Stimulated activated CD4-positive, alpha-beta T cell treated with anti-CD3 and anti-CD28 coated beads, Interleukin-1b, Interleukin-23, amount 100 ng/mL, for 48 hours (primary cell): ENCODE data around the gene VSTM2B.

Source experiments
- DNase-seq: peaks from one replicate; pipeline ENCODE4 v3.0.0-alpha.2; 2020

Gene VSTM2B

GRCh38 chr19:29571181-29571580 lies 45.4 kb downstream of the VSTM2B start:
- no peak for DNase-seq

- DNase-seq = no peak
Observed at GRCh38 chr19:29573486-29573885, 47.7 kb downstream of the VSTM2B start.

GRCh38 chr19:29574510-29574909 lies 48.7 kb downstream of the VSTM2B start:
- no peak for DNase-seq

- peak; percentile 14 for DNase-seq
Observed at GRCh38 chr19:29576046-29576606, 50.3 kb downstream of the VSTM2B start.

GRCh38 chr19:29576761-29577648 lies 51.2 kb downstream of the VSTM2B start:
- peak; percentile 52 for DNase-seq

- DNase-seq = no peak
Observed at GRCh38 chr19:29577649-29577963, 51.8 kb downstream of the VSTM2B start.

DNA sequence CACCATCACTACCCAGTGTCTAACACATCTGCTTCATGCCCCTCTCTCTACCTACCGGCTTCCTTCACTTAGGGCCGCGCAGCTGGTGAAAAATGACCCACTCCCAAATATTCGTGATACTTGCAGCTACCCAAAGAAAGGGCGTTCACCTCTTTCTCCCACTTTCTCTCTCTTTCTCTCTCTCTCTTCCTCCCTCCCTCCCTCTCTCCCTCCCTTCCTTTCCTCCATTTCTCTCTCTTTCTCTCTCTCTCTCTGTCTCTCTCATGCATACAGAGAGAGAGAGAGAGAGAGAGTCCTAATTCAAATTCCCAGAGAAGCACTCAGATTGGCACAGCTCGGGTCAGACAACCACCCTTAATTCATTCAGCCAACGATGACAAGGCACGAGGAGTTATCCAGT lies 52.6 kb downstream of the VSTM2B start:
- DNase-seq = no peak

GRCh38 chr19:29579308-29579910 lies 53.6 kb downstream of the VSTM2B start:
- no peak for DNase-seq

DNA sequence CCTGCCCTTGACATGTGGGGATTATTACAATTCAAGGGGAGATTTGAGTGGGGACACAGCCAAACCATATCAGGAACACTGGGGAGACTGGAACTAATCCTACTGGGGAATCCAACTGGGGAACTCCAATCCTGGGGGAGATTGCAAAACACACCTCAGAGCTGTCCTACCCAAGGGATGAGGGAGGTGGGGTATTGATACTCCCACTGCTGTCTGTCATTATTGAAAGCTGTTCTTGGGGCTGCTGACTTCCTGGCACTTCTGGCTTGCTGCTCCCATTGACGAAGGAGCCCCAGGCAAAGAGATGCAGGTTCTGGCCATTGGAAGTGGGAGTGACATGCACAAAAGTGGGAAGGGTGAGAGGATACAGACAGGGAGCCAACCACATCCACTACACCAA lies 55.6 kb downstream of the VSTM2B start:
- no peak for DNase-seq

GRCh38 chr19:29583196-29583999 lies 57.6 kb downstream of the VSTM2B start:
- no peak for DNase-seq

GRCh38 chr19:29586401-29586800 lies 60.6 kb downstream of the VSTM2B start:
- no peak for DNase-seq

DNA sequence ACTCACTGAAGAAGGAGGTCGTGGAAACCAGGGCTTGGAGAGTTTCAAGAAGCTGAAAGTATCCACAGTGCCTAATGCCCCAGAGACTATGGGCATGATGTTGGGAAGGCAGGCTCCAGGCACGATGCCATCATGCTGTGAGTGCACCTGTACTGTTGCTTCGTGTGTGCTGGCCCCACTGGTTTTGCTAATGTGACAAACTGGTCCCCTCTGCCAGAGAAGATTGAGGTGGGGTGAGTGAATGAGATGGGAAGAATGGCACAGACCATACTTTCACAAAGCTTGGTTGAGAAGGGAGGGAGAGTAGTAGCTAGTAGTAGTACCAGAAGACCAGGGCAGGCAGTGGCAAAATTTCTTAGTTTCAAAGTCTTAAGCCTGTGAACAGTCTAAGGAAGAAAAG lies 61.3 kb downstream of the VSTM2B start:
- DNase-seq = no peak

GRCh38 chr19:29587518-29587986 lies 61.8 kb downstream of the VSTM2B start:
- DNase-seq = peak; percentile 83

- DNase-seq = no peak
Observed at GRCh38 chr19:29588095-29588494, 62.3 kb downstream of the VSTM2B start.

DNA sequence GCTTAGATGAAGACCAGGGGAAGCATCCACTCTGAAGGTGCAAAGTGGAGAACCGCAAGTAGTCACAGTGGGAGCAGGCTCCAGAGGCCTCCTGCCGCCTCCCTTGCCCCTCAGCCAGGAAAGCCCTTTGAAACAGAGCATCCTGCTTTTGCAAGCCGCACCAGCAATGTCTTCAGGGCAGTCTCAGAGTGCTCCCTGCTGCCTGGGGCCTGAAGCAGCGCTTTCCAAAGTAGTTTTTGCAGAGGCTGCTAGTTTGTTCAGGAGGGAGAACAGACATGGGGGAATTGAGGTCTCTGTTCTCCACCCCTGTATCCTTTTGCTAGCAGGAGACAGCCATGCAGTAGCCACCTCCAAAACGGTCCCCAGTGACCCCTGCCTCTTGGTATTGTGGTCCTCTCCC lies 64.5 kb downstream of the VSTM2B start:
- no peak for DNase-seq

DNA sequence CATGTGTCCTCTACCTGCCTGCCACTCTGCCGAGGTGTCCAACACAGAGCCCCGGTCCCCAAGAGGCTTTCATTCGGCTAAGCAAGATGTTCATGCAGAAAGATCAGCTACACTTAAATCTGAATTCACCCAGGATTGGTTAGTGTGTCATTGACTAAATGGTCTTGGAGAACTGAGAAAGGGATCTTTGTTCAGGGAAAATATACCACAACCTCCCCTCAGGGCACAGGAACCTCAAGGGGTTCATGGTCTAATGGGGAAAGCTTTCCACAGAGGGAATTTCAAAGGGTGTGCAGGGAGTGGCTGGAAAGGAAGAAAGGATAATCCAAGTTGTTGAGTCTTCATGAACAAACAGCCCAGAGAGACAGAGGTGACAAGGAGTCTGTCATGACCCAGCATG lies 65.9 kb downstream of the VSTM2B start:
- DNase-seq = no peak

DNA sequence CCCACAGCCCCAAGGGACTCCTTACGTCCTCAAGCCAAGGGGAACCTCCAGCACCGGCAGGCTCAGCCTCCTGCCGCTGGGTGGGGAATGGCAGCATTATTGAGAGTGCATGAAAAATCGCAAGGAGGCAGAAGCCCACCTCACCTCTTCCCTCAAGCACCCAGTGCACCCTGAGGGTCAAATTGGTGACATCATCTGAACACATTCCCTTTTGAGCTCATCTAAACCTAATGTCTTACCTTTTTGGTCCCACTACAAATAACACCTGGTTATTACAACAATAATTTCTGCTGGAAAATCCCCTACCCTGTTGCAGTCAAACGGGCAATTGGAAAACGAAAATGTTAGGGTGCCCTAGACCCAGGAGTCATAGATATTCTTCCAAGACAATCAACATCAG lies 68.1 kb downstream of the VSTM2B start:
- no peak for DNase-seq

- DNase-seq = no peak
Observed at GRCh38 chr19:29596080-29596727, 70.4 kb downstream of the VSTM2B start.

- no peak for DNase-seq
Observed at GRCh38 chr19:29596885-29597525, 71.2 kb downstream of the VSTM2B start.

DNA sequence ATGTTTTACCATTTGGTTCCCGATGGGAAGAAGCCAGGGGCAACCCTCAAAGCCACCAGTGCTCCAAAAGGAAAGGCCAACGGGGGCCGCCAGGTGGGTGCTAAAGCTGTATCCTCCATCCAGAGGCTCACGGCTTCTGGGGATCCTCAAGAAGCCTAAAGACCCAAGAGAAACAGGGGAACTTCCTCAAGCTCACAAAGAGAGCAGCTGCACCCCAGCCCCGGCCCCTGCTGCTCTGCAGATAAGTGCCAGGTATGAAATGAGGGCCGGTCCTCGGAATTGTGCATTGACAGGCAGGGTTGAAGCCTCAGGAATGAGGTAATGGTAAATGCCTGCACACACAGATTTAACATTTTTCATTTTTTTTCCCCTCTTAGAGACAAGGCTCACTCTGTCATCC lies 72.2 kb downstream of the VSTM2B start:
- DNase-seq = no peak

GRCh38 chr19:29598496-29598895 lies 72.7 kb downstream of the VSTM2B start:
- no peak for DNase-seq

DNA sequence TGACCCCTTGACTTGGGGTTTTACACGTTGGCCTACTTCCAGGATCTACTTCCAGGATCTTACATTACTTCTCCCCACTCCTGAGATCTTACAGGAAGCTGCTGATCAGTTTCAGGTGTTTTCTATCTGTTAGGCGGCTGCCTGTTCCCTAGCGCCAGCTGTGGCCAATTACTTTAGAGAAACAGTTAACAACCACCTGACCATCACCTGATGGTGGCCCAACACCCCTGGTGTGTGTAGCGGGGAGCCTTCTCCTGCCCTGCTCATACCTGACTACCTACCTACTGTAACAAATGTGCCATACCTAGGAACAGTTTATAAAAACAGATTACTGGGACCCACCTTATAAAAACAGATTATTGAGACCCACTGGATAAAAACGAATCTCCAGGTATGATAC lies 77.5 kb downstream of the VSTM2B start:
- DNase-seq = no peak
